ENCODE results near the gene TOMM7.

TOMM7 gene

DNA sequence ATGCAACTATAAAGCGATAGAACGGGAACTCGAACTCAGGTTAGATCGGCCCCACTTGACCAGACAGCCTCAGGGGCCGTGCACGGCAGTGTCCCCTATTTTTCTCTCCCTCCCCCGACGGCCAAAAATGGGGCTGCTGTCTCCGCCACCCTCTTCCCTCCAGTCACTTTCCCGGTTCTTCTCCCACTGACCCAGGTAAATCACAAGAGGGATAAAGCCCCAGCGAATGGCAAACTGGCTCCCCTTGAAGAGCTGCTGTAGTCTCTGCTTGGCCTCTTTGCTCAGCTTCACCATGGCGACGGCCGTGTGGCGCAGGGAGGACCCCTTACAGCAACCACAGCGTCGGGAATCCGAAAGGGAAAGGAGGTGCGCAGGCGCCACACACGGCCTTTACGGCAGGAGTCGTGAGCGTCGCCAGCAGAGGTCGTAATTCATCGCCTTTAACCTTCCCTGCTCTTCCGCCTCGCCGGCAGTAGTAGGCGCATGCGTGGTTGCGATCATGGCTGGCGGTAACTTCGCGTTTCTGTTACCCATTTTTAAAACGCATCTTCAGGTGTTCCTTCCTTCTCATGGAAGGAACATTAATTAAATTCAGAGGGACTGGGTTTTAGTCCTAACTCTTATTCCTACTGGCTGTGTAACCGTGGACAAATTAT, at the start of gene TOMM7:
Gene TOMM7 (minus strand): TSS at position 364 of the 656 bp plus-strand sequence. CDS start 70 bp downstream, at position 294.
- TF ChIP-seq, protein P1, sequence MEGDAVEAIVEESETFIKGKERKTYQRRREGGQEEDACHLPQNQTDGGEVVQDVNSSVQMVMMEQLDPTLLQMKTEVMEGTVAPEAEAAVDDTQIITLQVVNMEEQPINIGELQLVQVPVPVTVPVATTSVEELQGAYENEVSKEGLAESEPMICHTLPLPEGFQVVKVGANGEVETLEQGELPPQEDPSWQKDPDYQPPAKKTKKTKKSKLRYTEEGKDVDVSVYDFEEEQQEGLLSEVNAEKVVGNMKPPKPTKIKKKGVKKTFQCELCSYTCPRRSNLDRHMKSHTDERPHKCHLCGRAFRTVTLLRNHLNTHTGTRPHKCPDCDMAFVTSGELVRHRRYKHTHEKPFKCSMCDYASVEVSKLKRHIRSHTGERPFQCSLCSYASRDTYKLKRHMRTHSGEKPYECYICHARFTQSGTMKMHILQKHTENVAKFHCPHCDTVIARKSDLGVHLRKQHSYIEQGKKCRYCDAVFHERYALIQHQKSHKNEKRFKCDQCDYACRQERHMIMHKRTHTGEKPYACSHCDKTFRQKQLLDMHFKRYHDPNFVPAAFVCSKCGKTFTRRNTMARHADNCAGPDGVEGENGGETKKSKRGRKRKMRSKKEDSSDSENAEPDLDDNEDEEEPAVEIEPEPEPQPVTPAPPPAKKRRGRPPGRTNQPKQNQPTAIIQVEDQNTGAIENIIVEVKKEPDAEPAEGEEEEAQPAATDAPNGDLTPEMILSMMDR (IDR thresholded peaks at IDR 0.05): peak; percentile 76
- peaks cover 48% of the 10 kb centered on the region for H3K27me3 ChIP-seq
- H3K36me3 ChIP-seq: peaks cover 3% of the 10 kb centered on the region
- H3K4me1 ChIP-seq (ENCODE audit: control insufficient read depth in 1 of 2, insufficient read depth in 1 of 2, low read depth in 1 of 2, low read length in 1 of 2): peaks cover 9 to 17% of the 10 kb centered on the region in 2 experiments
- no peaks in the 10 kb centered on the region for H3K9me3 ChIP-seq
- peak within 1 kb of the TSS; percentile 90 to 99 for H3K4me3 ChIP-seq (ENCODE audit: low read depth in 1 of 2, low read length in 1 of 2)
- peak within 1 kb of the TSS; percentile 68 for H3K27ac ChIP-seq

DNA sequence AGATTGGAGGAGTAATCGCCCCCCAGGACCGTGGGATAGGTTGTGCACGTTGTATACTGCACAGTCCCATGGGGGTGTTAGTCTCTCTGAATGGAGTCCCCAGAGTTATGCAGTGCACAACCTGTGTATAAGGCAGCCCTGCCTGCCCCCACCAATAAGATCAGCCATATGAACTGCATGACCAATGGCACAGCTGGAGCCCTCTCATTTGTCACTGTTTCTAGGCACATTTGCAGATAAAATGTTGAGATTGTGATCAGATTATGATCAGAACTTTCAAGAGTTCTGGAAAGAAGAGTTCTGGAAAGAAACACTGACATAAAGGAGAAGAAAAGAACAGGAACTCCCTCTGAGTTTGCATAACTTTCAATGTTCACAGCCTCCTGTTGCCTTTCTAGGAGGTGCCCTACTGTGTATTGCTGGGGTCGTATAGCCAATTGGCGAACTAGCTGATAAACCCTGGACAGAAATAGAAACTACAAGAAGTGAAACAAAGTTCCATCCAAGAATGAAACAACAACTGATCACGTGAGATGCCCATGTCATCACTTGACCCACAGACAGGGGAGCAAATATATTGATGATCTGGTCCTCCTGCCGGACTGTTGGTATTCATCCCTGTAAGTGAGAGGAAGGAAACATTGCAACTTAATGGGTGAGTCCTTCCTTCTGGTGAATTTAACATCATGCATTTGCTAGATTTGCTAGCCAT, 49.6 kb upstream of the TOMM7 start:
- Histone ChIP-seq H3K9me3 (no peaks in the 10 kb centered on the region), H3K4me1 (ENCODE audit: control insufficient read depth in 1 of 2, insufficient read depth in 1 of 2, low read depth in 1 of 2, low read length in 1 of 2) (no peaks in the 10 kb centered on the region), H3K36me3 (no peaks in the 10 kb centered on the region), H3K27ac (no peak overlapping the region), H3K4me3 (ENCODE audit: low read depth in 1 of 2, low read length in 1 of 2) (no peak overlapping the region), H3K27me3 (no peaks in the 10 kb centered on the region)
- TF ChIP-seq, protein P1 (IDR thresholded peaks at IDR 0.05): no peak

DNA sequence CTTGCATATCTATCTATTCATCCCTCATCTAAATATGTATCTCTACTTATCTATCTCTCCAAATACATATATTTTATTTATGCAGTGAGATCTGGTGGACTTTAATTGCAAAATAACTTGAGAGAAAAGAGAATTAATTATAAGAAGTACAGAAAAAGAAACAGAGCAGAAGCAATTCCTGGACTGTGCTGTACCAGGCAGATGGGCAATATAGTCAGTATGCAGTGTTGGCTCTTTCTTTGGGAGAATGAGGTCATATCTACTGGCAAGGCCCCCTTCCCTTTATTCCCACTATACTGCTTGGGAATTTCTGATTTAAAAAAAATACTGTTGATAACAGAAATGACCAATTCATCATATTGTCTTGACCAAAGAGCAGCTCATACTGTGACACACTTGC, 49.0 kb upstream of the TOMM7 start:
- TF ChIP-seq, protein P1 (IDR thresholded peaks at IDR 0.05): no peak
- Histone ChIP-seq H3K9me3 (no peaks in the 10 kb centered on the region), H3K4me1 (ENCODE audit: control insufficient read depth in 1 of 2, insufficient read depth in 1 of 2, low read depth in 1 of 2, low read length in 1 of 2) (no peaks in the 10 kb centered on the region), H3K27ac (no peak overlapping the region), H3K4me3 (ENCODE audit: low read depth in 1 of 2, low read length in 1 of 2) (no peak overlapping the region), H3K36me3 (no peaks in the 10 kb centered on the region), H3K27me3 (no peaks in the 10 kb centered on the region)

DNA sequence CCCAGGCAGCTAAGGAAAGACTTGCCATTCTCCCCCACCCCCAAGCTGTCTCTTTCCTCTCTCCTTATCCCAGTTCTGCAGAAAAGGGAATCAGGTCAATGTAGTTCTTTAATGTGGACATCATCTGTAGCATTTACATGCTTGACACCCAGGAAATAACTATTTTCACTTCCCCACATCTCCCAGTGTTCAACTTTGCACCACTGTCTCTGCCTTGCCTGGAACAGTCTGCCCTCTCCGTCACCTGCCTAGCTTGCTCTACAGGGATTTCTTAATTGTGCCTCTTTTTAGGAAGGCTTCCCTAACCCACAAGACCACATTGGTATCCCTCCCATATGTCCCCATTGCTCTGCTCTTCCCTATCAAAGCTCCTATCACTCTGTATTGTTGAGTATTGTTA, 45.9 kb upstream of the TOMM7 start:
- Histone ChIP-seq H3K4me1 (ENCODE audit: control insufficient read depth in 1 of 2, insufficient read depth in 1 of 2, low read depth in 1 of 2, low read length in 1 of 2) (no peaks in the 10 kb centered on the region), H3K9me3 (no peaks in the 10 kb centered on the region), H3K36me3 (no peaks in the 10 kb centered on the region), H3K27me3 (no peaks in the 10 kb centered on the region), H3K4me3 (ENCODE audit: low read depth in 1 of 2, low read length in 1 of 2) (no peak overlapping the region), H3K27ac (no peak overlapping the region)
- TF ChIP-seq, protein P1 (IDR thresholded peaks at IDR 0.05): no peak

DNA sequence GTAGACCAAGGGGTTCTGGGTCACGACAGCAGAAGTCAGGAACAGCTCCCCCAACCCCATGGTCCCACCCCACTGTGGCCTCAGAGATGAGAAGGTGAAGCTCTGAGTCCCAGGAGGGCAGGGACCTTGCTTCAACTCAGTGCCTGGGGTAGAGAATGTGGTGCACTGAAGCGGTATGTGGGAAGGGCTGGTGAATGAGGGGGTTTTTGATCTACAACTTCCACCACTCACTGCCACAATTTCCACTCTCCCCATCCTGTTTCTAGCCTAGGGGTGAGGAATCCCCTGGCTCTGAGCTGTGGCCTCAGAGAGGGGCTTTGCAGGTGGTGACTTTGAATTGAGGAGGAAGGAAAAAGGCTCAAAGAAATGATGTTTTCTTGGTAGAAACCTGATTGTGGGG, 44.9 kb upstream of the TOMM7 start:
- H3K36me3 ChIP-seq: no peaks in the 10 kb centered on the region
- no peak overlapping the region for H3K27ac ChIP-seq
- TF ChIP-seq, protein P1 (IDR thresholded peaks at IDR 0.05): no peak
- no peaks in the 10 kb centered on the region for H3K9me3 ChIP-seq
- H3K27me3 ChIP-seq: no peaks in the 10 kb centered on the region
- H3K4me3 ChIP-seq (ENCODE audit: low read depth in 1 of 2, low read length in 1 of 2): no peak overlapping the region
- H3K4me1 ChIP-seq (ENCODE audit: control insufficient read depth in 1 of 2, insufficient read depth in 1 of 2, low read depth in 1 of 2, low read length in 1 of 2): no peaks in the 10 kb centered on the region

All from neutrophil (primary cell).